GM21367 (cell line): ENCODE data around the gene BNC2.
"Not testable (repeated sequence)": the region's sequence is repeated elsewhere in the genome, so short reads cannot be mapped to it uniquely, and the experiment has no call there.

Experiments used
- ATAC-seq: cut with Tn5 transposase; IDR thresholded peaks from one replicate; pipeline ENCODE4 v1.9.1; 2021; ENCODE audit not compliant: unreplicated experiment

The BNC2 gene

DNA sequence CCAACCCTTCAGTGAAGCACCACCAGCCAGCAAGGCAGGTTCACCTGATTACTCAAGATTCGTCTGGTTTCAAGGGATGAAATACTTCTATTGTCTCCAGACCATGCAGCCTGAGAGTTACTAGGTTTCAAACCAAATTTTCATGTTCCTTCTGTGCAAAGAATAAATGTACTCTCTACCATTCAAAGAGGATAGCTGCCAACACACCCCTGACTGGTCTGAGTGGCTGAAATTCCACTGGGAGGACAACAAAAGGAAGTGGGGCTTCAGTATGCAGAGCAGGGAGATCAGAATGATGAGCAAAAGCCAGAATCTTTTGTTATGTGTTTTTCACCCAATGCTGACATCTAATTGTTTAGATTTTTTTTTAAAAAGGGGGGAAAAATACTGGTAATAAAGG, 356.3 kb downstream of the BNC2 start:
- no peak for ATAC-seq

- ATAC-seq: no peak
These were observed 358.2 kb downstream of the BNC2 start for GRCh38 chr9:16512281-16512680.

GRCh38 chr9:16510482-16510881, 360.0 kb downstream of the BNC2 start:
- ATAC-seq: no peak

DNA sequence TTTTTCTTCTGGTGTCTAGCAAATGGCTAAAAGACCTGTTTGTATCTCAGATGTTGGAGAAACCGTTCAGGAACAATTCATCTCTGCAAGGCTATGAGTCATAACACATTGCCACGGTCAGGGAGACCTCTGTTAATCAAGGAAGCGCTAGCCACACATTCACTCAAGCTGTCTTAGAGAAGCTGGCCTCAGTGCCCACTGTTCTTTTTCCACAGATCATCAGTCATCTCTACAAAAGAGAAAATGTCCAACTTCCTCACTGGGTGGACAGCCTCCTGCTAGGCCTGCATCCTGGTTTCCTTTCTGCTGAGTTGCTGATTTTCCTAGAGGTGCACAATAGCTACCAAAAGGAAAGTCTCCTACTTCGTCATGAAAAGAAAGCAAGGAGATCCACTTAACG, 360.5 kb downstream of the BNC2 start:
- ATAC-seq: no peak

DNA sequence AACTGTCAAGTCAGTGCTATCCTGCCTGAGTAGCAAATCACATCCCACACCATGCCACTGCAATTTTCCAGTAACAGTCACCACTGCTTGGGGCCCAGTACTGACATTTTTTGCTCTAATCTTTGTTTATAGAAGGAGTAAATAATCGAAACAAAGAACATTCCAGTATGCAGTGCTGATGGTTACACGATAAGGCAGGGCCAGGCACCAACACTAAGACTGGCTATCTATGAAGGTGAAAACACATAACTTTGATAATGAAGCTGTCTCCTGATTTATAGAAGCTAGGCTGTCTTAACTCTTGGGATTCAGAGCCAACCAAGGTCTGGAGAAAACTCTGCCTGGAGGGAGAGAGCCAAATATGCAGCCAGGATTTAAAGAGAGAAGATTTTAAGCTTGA, 365.3 kb downstream of the BNC2 start:
- ATAC-seq: no peak

- ATAC-seq: no peak
These were observed 368.7 kb downstream of the BNC2 start for GRCh38 chr9:16501726-16502125.

GRCh38 chr9:16501141-16501540, 369.3 kb downstream of the BNC2 start:
- ATAC-seq: no peak

GRCh38 chr9:16500386-16500785, 370.1 kb downstream of the BNC2 start:
- no peak for ATAC-seq

GRCh38 chr9:16499892-16500291, 370.6 kb downstream of the BNC2 start:
- no peak for ATAC-seq

DNA sequence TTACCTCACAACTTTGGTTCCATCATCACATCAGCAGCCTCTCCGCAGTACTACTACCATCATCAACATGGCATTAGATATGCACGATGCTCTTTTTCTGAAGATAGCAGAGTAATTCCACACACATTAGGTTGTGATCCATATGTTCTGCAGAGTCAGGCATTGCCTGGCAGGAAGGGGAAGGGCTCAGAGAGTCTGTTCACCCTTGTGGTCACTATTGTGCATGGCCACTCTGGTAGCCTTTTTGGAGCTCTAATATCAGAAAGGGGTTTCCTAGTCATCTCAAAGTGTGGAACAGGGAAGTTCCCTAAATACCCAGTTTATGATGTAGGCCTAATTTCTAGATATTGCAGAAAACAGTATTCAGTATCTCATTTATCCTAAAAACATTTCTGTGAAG, 373.6 kb downstream of the BNC2 start:
- no peak for ATAC-seq

GRCh38 chr9:16487915-16488314, 382.6 kb downstream of the BNC2 start:
- no peak for ATAC-seq

DNA sequence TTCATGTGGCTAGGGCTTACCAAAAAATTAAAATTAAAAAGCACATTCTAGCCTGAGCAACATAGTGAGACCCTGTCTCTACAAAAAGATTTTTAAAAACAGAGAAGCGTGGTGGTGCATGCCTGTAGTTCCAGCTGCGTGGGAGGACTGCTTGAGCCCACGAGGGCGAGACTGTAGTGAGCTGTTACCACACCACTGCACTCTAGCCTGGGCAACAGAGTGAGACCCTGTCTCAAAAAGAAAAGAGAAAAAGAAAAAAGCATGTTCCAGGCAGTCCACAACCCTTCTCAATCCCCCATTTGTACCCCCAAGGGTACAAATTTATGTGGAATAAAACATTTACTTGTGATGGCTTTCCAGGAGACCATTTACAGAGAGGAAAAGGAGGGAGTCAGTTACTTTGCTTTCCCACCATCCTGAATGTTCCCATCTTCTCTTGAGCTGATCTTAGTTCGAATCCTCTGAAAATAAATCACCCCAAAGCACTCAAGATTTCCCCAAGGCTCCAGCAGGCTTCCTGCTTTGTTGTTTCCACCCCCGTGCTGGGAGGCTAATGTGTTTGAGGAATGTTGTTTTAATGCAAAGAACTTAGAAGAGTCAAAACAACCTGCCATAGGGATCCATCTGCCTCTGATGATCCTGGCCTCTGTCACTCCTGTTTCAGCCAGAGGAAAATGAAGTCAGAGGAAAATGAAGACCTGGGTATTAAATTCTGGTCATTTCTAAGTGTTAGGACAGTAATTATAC, 384.7 kb downstream of the BNC2 start:
- ATAC-seq: no peak

DNA sequence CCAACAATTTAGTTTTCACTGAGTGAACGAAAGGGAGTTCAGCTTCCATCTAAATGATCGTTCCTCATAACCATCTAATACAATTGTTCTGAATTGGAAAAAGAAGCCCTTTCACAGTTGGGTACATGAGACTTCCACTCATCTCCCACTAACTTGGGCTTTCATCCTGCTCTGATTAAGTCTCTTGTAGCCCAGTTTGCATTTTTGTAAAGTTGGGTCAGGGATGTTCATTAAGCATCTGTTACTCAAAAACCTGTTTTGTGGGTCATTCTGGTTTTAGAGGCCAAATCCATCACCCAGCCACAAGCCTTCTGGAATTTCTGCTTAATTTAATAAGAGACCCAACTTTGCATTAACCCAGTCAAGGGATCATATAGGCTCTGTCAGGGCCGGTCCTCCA, 385.3 kb downstream of the BNC2 start:
- no peak for ATAC-seq

GRCh38 chr9:16484744-16485143, 385.7 kb downstream of the BNC2 start:
- no peak for ATAC-seq

- no peak for ATAC-seq
These were observed 386.3 kb downstream of the BNC2 start for GRCh38 chr9:16484180-16484579.

- no peak for ATAC-seq
These were observed 387.7 kb downstream of the BNC2 start for GRCh38 chr9:16482764-16483163.

GRCh38 chr9:16480584-16480983, 389.9 kb downstream of the BNC2 start:
- ATAC-seq: not testable (repeated sequence)

GRCh38 chr9:16475996-16476395, 394.5 kb downstream of the BNC2 start:
- no peak for ATAC-seq

- ATAC-seq: no peak
These were observed 395.2 kb downstream of the BNC2 start for GRCh38 chr9:16475257-16475656.

- no peak for ATAC-seq
These were observed 401.3 kb downstream of the BNC2 start for GRCh38 chr9:16469184-16469583.

DNA sequence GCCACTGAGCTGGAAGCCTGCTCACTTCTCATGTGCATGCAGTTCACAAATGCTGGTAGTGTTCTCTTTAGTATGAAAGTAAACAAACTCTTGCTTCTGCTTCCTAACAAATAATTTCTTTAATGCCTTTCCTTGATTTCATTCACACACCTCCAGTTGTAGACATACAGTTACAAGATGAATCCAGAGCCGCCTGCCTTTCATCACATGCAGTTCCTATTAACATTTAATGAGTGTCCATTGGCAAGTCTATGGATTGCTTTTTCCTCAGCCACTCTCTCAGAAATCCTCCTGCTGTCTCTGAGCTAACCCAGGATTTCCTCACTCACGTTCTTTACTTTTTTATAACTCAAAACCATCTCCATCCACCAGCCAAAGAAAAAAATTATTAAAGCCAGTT, 408.6 kb downstream of the BNC2 start:
- no peak for ATAC-seq

DNA sequence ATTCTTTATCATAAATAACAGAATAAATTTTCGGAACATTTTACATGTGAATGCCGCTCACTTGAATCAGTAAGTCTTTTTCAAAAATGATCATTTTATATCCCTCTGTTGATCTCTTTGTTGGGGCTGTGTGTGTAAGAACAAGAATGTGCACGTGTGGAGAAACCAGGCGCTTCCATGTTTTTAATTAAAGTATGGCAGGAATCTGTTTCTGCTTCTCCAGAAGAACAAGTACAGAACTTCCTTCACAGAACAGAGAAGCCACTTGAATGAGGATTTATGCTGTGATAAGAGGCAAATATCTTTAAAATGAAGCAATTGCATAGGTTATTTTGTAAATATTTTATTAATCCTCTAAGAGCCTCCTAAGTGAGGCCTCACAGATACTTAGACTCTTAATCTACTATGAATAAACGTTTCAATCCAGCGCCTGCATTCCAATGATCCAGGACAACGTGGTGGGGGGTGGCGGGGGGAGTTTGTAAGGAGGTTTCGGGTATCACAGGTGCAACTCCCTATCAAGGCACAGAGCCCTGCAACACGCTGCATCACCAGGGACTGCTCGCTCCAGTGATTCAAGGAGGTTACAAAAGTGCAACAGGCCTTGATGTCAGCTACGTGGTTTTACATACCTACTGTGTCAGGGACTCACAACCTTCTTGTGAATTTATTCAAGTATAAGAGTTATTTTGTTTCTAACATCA, 409.2 kb downstream of the BNC2 start:
- no peak for ATAC-seq

GRCh38 chr9:16460696-16461095, 409.8 kb downstream of the BNC2 start:
- no peak for ATAC-seq
